Ishikawa (cell line): ENCODE measurements around the gene RNASEL.

Source experiments
- CREB1 ChIP-seq: IDR thresholded peaks from 2 replicates; pipeline ENCODE4 v1.6.1; 2012; ENCODE audit warnings: low read depth
- EGR1 ChIP-seq: IDR thresholded peaks from 2 replicates; pipeline ENCODE4 v1.6.1; 2012
- EP300 ChIP-seq: IDR thresholded peaks from 2 replicates; pipeline ENCODE4 v1.6.1; 2012; ENCODE audit warnings: borderline replicate concordance
- FOXM1 ChIP-seq: IDR thresholded peaks from 2 replicates; pipeline ENCODE4 v1.6.1; 2012; ENCODE audit warnings: low read depth, borderline replicate concordance
- RAD21 ChIP-seq: IDR thresholded peaks from 2 replicates; pipeline ENCODE4 v1.6.1; 2012; ENCODE audit warnings: low read depth
- TAF1 ChIP-seq: IDR thresholded peaks from 2 replicates; pipeline ENCODE4 v1.6.1; 2012; ENCODE audit warnings: low read depth, mild to moderate bottlenecking
- YY1 ChIP-seq: IDR thresholded peaks from 2 replicates; pipeline ENCODE4 v1.6.1; 2012; ENCODE audit warnings: low read depth
- ZBTB7A ChIP-seq: IDR thresholded peaks from 2 replicates; pipeline ENCODE4 v1.6.1; 2012; ENCODE audit warnings: low read depth
- TF ChIP-seq, protein P1 (sequence below): IDR thresholded peaks from 2 replicates; pipeline ENCODE4 v1.6.1; 2012; ENCODE audit warnings: low read depth, mild to moderate bottlenecking
- TF ChIP-seq, protein P2 (sequence below): IDR thresholded peaks from 2 replicates; pipeline ENCODE4 v1.6.1; 2012
- TF ChIP-seq, protein P3 (sequence below): IDR thresholded peaks from 2 replicates; pipeline ENCODE4 v1.6.1; 2012

DNA sequence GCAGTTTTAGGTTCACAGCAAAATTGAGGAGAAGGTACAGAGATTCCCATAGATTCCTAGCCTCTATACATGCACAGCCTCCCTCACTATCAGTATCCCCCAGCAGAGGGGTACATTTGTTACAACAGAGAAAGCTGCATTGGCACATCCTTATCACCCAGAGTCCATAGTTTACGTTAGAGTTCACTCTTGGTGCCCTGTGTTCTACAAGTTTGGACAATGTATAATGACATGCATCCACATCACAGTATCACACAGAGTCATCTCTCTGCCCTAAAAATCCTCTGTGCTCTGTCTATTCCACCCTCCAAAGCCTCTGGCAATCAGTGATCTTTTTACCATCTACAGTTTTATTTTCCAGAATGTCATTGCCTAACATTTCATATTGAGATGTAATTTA, 37.5 kb upstream of the RNASEL start:
- TF ChIP-seq, protein P1, sequence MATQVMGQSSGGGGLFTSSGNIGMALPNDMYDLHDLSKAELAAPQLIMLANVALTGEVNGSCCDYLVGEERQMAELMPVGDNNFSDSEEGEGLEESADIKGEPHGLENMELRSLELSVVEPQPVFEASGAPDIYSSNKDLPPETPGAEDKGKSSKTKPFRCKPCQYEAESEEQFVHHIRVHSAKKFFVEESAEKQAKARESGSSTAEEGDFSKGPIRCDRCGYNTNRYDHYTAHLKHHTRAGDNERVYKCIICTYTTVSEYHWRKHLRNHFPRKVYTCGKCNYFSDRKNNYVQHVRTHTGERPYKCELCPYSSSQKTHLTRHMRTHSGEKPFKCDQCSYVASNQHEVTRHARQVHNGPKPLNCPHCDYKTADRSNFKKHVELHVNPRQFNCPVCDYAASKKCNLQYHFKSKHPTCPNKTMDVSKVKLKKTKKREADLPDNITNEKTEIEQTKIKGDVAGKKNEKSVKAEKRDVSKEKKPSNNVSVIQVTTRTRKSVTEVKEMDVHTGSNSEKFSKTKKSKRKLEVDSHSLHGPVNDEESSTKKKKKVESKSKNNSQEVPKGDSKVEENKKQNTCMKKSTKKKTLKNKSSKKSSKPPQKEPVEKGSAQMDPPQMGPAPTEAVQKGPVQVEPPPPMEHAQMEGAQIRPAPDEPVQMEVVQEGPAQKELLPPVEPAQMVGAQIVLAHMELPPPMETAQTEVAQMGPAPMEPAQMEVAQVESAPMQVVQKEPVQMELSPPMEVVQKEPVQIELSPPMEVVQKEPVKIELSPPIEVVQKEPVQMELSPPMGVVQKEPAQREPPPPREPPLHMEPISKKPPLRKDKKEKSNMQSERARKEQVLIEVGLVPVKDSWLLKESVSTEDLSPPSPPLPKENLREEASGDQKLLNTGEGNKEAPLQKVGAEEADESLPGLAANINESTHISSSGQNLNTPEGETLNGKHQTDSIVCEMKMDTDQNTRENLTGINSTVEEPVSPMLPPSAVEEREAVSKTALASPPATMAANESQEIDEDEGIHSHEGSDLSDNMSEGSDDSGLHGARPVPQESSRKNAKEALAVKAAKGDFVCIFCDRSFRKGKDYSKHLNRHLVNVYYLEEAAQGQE = no peak
- no peak for TF ChIP-seq ZBTB7A
- TF ChIP-seq, protein P2, sequence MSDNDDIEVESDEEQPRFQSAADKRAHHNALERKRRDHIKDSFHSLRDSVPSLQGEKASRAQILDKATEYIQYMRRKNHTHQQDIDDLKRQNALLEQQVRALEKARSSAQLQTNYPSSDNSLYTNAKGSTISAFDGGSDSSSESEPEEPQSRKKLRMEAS = no peak
- no peak for TF ChIP-seq FOXM1
- no peak for TF ChIP-seq EP300
- TF ChIP-seq EGR1 = no peak
- TF ChIP-seq YY1 = no peak
- no peak for TF ChIP-seq RAD21
- TF ChIP-seq CREB1 = no peak
- no peak for TF ChIP-seq TAF1
- TF ChIP-seq, protein P3, sequence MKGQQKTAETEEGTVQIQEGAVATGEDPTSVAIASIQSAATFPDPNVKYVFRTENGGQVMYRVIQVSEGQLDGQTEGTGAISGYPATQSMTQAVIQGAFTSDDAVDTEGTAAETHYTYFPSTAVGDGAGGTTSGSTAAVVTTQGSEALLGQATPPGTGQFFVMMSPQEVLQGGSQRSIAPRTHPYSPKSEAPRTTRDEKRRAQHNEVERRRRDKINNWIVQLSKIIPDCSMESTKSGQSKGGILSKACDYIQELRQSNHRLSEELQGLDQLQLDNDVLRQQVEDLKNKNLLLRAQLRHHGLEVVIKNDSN = no peak
